HG03460 (cell line): ENCODE measurements around the gene DNAH9.

Experiments
- ATAC-seq: cut with Tn5 transposase; IDR thresholded peaks from one replicate; pipeline ENCODE4 v1.9.1; 2021; ENCODE audit not compliant: unreplicated experiment

The DNAH9 gene

DNA sequence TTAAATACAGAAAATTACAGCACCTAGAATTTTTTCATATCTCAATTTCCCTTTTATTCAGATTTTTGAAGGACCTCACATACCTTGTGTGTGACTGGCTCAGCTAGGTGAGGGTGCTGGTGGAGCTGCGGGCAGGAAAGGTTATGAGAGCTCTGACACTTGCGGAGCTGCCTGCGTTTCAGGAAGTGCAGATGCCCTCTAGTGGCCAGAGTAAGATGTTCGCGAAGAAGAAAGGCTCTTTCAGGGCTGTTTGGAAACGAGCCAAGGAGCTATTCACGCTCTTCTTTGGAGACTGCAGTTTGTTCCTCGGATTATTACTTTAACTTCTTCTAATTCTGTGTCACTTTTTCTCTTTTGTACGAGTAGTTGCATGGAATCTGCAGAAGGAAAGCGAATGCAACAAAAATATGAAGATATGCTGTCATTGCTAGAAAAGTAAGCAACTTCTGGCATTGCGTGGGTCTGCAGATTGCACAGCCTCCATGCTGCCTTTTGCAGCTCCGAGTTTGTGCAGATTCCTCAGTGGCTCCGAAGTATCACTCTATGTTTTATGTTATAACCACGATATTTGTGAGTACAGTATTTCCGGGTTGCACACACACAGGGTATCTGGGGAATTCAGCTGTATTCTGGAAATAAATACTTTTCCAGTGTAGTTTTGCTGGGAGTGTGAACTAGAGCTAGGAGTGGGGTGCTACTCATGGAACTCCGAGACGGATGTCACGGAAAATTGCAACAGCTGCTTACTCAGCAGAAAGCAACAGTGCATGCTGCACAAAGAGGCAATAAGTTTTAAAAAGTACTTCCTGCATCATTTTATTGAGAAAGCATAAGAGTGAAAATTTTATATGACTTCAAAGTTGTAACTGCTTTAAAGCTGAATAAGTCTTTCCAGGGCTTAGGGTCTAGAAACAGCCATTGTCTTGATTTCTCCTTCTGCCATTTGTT, 46.3 kb downstream of the DNAH9 start:
- no peak for ATAC-seq

DNA sequence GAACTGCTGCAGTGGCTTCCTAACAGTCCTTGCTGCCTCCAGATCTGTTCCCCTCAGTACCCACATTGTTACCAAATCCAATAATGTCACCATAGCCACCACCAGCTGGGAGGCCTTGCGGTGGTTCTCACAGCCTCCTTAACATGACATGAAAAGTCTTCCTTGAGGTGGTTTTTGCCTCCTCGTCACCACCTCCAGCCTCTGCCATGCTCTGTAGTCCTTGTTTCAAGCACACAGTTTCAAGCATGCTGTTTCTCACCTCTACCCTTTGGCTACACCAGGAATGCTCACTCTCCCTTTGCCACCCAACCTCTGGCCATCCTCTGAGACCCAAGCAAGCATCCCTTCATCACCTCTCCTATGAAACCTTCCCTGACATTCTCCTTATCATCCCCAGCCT, 47.2 kb downstream of the DNAH9 start:
- ATAC-seq: no peak

DNA sequence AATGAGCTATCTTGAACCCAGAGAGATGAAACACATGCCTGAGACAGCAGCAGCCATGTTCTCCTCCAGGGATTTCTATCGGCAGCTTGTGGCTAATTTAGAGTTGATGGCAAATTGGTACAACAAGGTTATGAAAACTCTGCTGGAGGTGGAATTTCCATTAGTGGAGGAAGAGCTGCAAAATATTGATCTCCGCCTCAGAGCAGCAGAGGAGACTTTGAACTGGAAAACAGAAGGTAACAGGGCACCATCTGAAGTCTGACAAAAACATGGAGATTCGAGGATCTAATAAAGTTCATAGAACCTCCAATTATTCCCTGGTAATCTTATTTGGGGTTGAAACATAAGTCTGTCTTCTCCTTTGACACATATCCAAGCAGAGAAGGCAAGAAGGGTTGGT, 52.8 kb downstream of the DNAH9 start:
- no peak for ATAC-seq

- no peak for ATAC-seq
These were observed 70.3 kb downstream of the DNAH9 start for GRCh38 chr17:11668618-11669017.

DNA sequence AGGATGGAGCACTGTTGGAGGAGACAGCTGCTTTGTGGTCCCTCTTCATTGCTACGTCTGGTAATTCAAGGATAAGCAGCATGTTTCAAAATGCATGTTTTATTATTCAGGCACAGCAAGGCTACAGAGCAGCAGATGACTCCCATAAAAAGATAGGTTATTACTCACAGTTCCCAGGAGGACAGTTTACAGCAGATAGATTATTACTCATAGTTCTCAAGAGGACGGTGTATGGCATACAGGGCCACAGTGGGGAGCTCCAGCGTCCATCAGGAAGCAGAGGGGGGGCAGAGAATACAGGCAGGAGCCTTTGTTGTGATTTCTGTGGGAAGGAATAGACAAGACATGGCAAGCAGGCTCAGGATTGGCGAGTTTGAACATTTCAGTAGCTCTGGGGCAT, 72.9 kb downstream of the DNAH9 start:
- ATAC-seq: no peak

GRCh38 chr17:11682646-11683045, 84.4 kb downstream of the DNAH9 start:
- ATAC-seq: no peak

GRCh38 chr17:11690681-11691080, 92.4 kb downstream of the DNAH9 start:
- ATAC-seq: no peak

DNA sequence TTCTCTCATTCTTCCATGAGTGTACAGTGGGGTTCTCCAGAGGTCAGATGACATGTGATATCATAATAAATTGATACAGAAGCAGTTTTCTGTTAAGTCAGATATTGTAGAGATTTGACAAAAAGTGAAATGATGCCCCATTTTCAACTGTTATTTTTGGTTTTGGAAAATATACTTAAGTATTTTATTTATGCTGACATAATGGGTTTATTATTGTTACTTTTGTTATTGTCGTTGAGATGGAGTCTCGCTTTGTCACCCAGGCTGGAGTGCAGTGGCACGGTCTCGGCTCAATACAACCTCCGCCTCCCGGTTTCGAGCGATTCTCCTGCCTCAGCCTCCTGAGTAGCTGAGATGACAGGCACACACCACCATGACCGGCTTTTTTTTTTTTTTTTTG, 94.4 kb downstream of the DNAH9 start:
- ATAC-seq: no peak

- ATAC-seq: no peak
These were observed 95.0 kb downstream of the DNAH9 start for GRCh38 chr17:11693284-11693683.

GRCh38 chr17:11700668-11701067, 102.4 kb downstream of the DNAH9 start:
- ATAC-seq: no peak

- ATAC-seq: no peak
These were observed 103.6 kb downstream of the DNAH9 start for GRCh38 chr17:11701911-11702310.

DNA sequence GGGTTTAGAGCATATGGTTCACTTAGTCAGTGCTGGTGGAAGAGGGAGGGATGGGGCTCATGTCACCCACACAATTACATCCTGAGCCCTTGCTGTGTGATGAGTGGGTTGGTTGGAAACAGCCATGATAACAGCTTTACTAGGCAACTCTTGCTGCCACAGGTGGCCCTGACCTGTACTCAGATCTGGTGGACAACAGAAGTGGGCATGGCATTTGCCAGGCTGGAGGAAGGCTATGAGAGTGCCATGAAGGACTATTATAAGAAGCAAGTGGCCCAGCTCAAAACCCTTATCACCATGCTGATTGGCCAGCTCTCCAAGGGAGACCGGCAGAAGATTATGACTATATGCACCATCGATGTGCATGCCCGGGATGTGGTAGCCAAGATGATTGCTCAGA, 105.8 kb downstream of the DNAH9 start:
- no peak for ATAC-seq

GRCh38 chr17:11705111-11705510, 106.8 kb downstream of the DNAH9 start:
- no peak for ATAC-seq

- ATAC-seq: no peak
These were observed 109.3 kb downstream of the DNAH9 start for GRCh38 chr17:11707586-11707985.

DNA sequence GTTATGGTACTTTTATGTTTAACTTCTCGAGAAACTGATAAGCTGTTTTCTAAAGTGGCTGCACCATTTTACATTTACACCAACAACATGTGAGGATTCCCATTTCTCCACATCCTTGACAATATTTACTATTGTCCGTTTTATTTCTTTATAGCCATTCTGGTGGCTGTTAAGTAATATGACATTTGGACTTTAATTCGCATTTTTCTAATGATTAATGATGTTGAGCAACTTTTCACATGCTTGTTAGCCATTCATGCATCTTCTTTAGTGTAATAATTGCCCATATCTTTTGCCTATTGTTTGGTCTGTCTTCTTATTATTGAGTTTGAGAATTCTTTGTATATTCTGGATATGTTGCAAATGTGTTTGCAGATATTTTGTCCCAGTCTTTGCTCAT, 114.2 kb downstream of the DNAH9 start:
- no peak for ATAC-seq

DNA sequence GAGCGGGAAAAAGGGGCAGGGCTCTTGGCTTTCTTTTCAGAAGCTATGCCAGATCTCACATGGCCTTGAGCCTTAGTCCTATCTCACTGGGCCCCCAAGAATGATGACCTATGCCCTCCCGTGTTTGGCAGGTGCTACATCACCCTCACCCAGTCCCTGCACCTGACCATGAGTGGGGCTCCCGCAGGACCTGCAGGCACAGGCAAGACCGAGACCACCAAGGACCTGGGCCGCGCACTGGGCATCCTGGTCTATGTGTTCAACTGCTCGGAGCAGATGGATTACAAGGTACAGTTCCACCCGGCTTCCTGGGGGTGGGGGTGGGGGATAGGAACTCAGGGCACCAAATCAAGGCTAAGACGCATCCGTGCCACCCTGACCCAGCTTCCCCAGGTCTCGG, 120.9 kb downstream of the DNAH9 start:
- ATAC-seq: no peak

GRCh38 chr17:11719856-11720255, 121.6 kb downstream of the DNAH9 start:
- ATAC-seq: no peak

- no peak for ATAC-seq
These were observed 122.5 kb downstream of the DNAH9 start for GRCh38 chr17:11720816-11721215.

GRCh38 chr17:11730747-11731146, 132.5 kb downstream of the DNAH9 start:
- ATAC-seq: no peak

GRCh38 chr17:11736613-11737312, 138.5 kb downstream of the DNAH9 start:
- ATAC-seq: no peak

- no peak for ATAC-seq
These were observed 139.0 kb downstream of the DNAH9 start for GRCh38 chr17:11737313-11737679.

DNA sequence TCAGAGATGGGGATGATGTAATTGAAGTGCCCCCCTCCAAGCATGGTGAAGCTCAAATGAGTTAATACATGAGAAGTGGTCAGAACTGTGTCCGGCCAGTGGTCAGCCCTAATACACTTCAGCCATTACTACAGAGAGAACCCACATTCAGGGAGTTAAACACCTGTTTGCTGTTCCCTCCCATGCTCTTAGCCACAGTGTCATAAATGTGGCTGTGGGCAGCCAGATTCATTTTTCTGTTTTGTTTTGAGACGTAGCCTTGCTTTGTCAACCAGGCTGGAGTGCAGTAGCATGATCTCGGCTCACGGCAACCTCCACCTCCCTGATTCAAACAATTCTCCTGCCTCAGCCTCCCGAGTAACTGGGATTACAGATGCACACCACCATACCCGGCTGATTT, 139.9 kb downstream of the DNAH9 start:
- ATAC-seq: no peak
